ENCODE data around the gene SF3B5.
A peak's percentile ranks its signal among the peaks of the same experiment; 100 is the strongest.
"Not testable (repeated sequence)": the region's sequence is repeated elsewhere in the genome, so short reads cannot be mapped to it uniquely, and the experiment has no call there.

Gene SF3B5

GRCh38 chr6:144095134-144096002 lies at the start of gene SF3B5:
SF3B5 (minus strand) TSS chr6:144095573; CDS start chr6:144095497, 76 bp downstream.
- peak; percentile 85 to 94 (median 90) for DNase-seq (ENCODE audit: low read depth in 2 of 3, low spot score in 2 of 3)

GRCh38 chr6:144144996-144145395 lies 49.6 kb upstream of the SF3B5 start:
- no peak for DNase-seq (ENCODE audit: low read depth in 2 of 3, low spot score in 2 of 3)

- no peak for DNase-seq (ENCODE audit: low read depth in 2 of 3, low spot score in 2 of 3)
Measured at GRCh38 chr6:144143878-144144277, 48.5 kb upstream of the SF3B5 start.

- no peak for DNase-seq (ENCODE audit: low read depth in 2 of 3, low spot score in 2 of 3)
Measured at GRCh38 chr6:144143106-144143505, 47.7 kb upstream of the SF3B5 start.

GRCh38 chr6:144141470-144141869 lies 46.1 kb upstream of the SF3B5 start:
- DNase-seq (ENCODE audit: low read depth in 2 of 3, low spot score in 2 of 3): no peak

GRCh38 chr6:144140867-144141266 lies 45.5 kb upstream of the SF3B5 start:
- no peak for DNase-seq (ENCODE audit: low read depth in 2 of 3, low spot score in 2 of 3)

GRCh38 chr6:144139817-144140216 lies 44.4 kb upstream of the SF3B5 start:
- no peak for DNase-seq (ENCODE audit: low read depth in 2 of 3, low spot score in 2 of 3)

- DNase-seq (ENCODE audit: low read depth in 2 of 3, low spot score in 2 of 3): no peak
Measured at GRCh38 chr6:144138542-144138941, 43.2 kb upstream of the SF3B5 start.

GRCh38 chr6:144134737-144135136 lies 39.4 kb upstream of the SF3B5 start:
- no peak for DNase-seq (ENCODE audit: low read depth in 2 of 3, low spot score in 2 of 3)

GRCh38 chr6:144134176-144134575 lies 38.8 kb upstream of the SF3B5 start:
- DNase-seq (ENCODE audit: low read depth in 2 of 3, low spot score in 2 of 3): no peak

GRCh38 chr6:144133225-144133821 lies 38.0 kb upstream of the SF3B5 start:
- DNase-seq (ENCODE audit: low read depth in 2 of 3, low spot score in 2 of 3): no peak

- DNase-seq (ENCODE audit: low read depth in 2 of 3, low spot score in 2 of 3): not testable (repeated sequence)
Measured at GRCh38 chr6:144132167-144132690, 36.9 kb upstream of the SF3B5 start.

GRCh38 chr6:144131248-144131709 lies 35.9 kb upstream of the SF3B5 start:
- no peak for DNase-seq (ENCODE audit: low read depth in 2 of 3, low spot score in 2 of 3)

- no peak for DNase-seq (ENCODE audit: low read depth in 2 of 3, low spot score in 2 of 3)
Measured at GRCh38 chr6:144129469-144129868, 34.1 kb upstream of the SF3B5 start.

GRCh38 chr6:144127097-144127496 lies 31.7 kb upstream of the SF3B5 start:
- DNase-seq (ENCODE audit: low read depth in 2 of 3, low spot score in 2 of 3): no peak

GRCh38 chr6:144123836-144124235 lies 28.5 kb upstream of the SF3B5 start:
- DNase-seq (ENCODE audit: low read depth in 2 of 3, low spot score in 2 of 3): no peak

GRCh38 chr6:144123421-144123820 lies 28.0 kb upstream of the SF3B5 start:
- no peak for DNase-seq (ENCODE audit: low read depth in 2 of 3, low spot score in 2 of 3)

GRCh38 chr6:144122861-144123260 lies 27.5 kb upstream of the SF3B5 start:
- no peak for DNase-seq (ENCODE audit: low read depth in 2 of 3, low spot score in 2 of 3)

- DNase-seq (ENCODE audit: low read depth in 2 of 3, low spot score in 2 of 3): no peak
Measured at GRCh38 chr6:144119376-144119775, 24.0 kb upstream of the SF3B5 start.

- no peak for DNase-seq (ENCODE audit: low read depth in 2 of 3, low spot score in 2 of 3)
Measured at GRCh38 chr6:144115219-144115618, 19.8 kb upstream of the SF3B5 start.

GRCh38 chr6:144113366-144113765 lies 18.0 kb upstream of the SF3B5 start:
- no peak for DNase-seq (ENCODE audit: low read depth in 2 of 3, low spot score in 2 of 3)

GRCh38 chr6:144110210-144110609 lies 14.8 kb upstream of the SF3B5 start:
- DNase-seq (ENCODE audit: low read depth in 2 of 3, low spot score in 2 of 3): no peak
